Natural killer cell (primary cell): ENCODE results near the gene CAMSAP2. TPM values are rescaled to one million over a fixed set of nuclear protein-coding genes. Genes with fewer than 3 reads are reported as not detected.

Experiments
- ATAC-seq, 3 donors: fragments of 150-1000 bp in 2 of 3; fragments of 200-7000 bp in 1 of 3; cut with Tn5 transposase; 1 replicate in 1 of 3; 2 replicates in 2 of 3; pipeline ENCODE4 v1.10.0; 2021; ENCODE audit warnings: mild to moderate bottlenecking in 2 of 3, moderate library complexity in 2 of 3
- DNase-seq, 2 donors: peaks; one replicate each; pipeline versions ENCODE4 v3.0.0 to v3.0.0-alpha.2; 2013 to 2021; ENCODE audit warnings: mixed read lengths in 1 of 2
- H3K27ac ChIP-seq: one replicate; pipeline ENCODE4 v1.5.1; 2013; ENCODE audit warnings: mild to moderate bottlenecking, low read length
- H3K27me3 ChIP-seq: one replicate; pipeline ENCODE4 v1.6.1; 2013; ENCODE audit warnings: low read length; ENCODE audit not compliant: control insufficient read depth, insufficient read depth
- H3K36me3 ChIP-seq: one replicate; pipeline ENCODE4 v1.6.1; 2013; ENCODE audit warnings: low read length; ENCODE audit not compliant: control insufficient read depth, insufficient read depth
- H3K4me1 ChIP-seq: one replicate; pipeline ENCODE4 v1.6.1; 2013; ENCODE audit warnings: low read length; ENCODE audit not compliant: control insufficient read depth, insufficient read depth
- H3K4me3 ChIP-seq: one replicate; pipeline ENCODE4 v1.5.1; 2013; ENCODE audit warnings: low read length
- H3K9me3 ChIP-seq: one replicate; pipeline ENCODE4 v1.6.1; 2013; ENCODE audit warnings: low read length; ENCODE audit not compliant: control insufficient read depth, insufficient read depth
- H3K27ac Mint-ChIP-seq, 2 donors: one replicate each; pipeline ENCODE4 v1.8.0; 2022; ENCODE audit warnings: mild to moderate bottlenecking in 2 of 2, mixed read lengths in 2 of 2, moderate library complexity in 1 of 2
- H3K27me3 Mint-ChIP-seq, 2 donors: one replicate each; pipeline ENCODE4 v1.8.0; 2022; ENCODE audit warnings: low read depth in 2 of 2, mixed read lengths in 2 of 2
- H3K36me3 Mint-ChIP-seq: one replicate; pipeline ENCODE4 v1.8.0; 2022; ENCODE audit warnings: mixed read lengths
- H3K4me1 Mint-ChIP-seq, 2 donors: one replicate each; pipeline ENCODE4 v1.8.0; 2022; ENCODE audit warnings: mixed read lengths in 2 of 2
- H3K4me3 Mint-ChIP-seq: one replicate; pipeline ENCODE4 v1.8.0; 2022; ENCODE audit warnings: mild to moderate bottlenecking, moderate library complexity, mixed read lengths
- H3K9me3 Mint-ChIP-seq, 2 donors: one replicate each; pipeline ENCODE4 v1.8.0; 2022; ENCODE audit warnings: mixed read lengths in 2 of 2
- CTCF ChIP-seq: fragments of 200-600 bp; IDR thresholded peaks from one replicate; pipeline ENCODE4 v1.8.0; 2022; ENCODE audit warnings: antibody characterized with exemption
- WGBS: methylation state at CpG from one replicate; pipeline ENCODE4 v1.1.7; 2013; ENCODE audit warnings: missing lambda C conversion rate; ENCODE audit not compliant: insufficient coverage; 5-methylcytosine and 5-hydroxymethylcytosine counted together
- intact Hi-C: fragments of 100-400 bp; cut with micrococcal nuclease; formaldehyde crosslinking; loops from one replicate; pipeline ENCODE4 v1.14.2; 2022
- total RNA-seq, 4 donors: library from RNA; stranded (reverse); fragments of 120-200 nt in 1 of 4; gene quantifications; one replicate each; pipeline versions ENCODE4 v1.2.3 to v1.2.4, GENCODE V29; 2013 to 2022

Gene CAMSAP2
- total RNA-seq, 3 donors from 2014 or later (not counting 1 experiment from before 2014, with no cell fraction given), result 0.25 to 0.89 (median 0.50) TPM

GRCh38 chr1:200794506-200795065 is 55.9 kb downstream of the CAMSAP2 start:
- Mint-ChIP-seq H3K4me3 (no peak overlapping the region), H3K27ac (no peak overlapping the region), H3K9me3 (no peaks in the 10 kb centered on the region), H3K4me1 (no peaks in the 10 kb centered on the region), H3K36me3 (no peaks in the 10 kb centered on the region), H3K27me3 (peaks cover 2% of the 10 kb centered on the region in 2 donors)
- ATAC-seq (no peak), DNase-seq (no peak)
- Histone ChIP-seq H3K4me3 (no peak overlapping the region), H3K9me3 (no peaks in the 10 kb centered on the region), H3K27ac (no peak overlapping the region), H3K4me1 (no peaks in the 10 kb centered on the region), H3K36me3 (no peaks in the 10 kb centered on the region), H3K27me3 (no peaks in the 10 kb centered on the region)
- 94% methylated on average over 1 of the region's 1 CpG for WGBS
- intact Hi-C loops, result no loop called here
- TF ChIP-seq CTCF, result no peak

- Mint-ChIP-seq H3K4me1 (no peaks in the 10 kb centered on the region), H3K4me3 (no peak overlapping the region), H3K27me3 (peaks cover 0 to 5% of the 10 kb centered on the region in 2 donors), H3K27ac (no peak overlapping the region), H3K9me3 (no peaks in the 10 kb centered on the region), H3K36me3 (no peaks in the 10 kb centered on the region)
- TF ChIP-seq CTCF, result no peak
- ATAC-seq, result no peak
- no peak for DNase-seq
- no CpG with 5 or more reads among the region's 1 CpG for WGBS
- Histone ChIP-seq H3K4me1 (no peaks in the 10 kb centered on the region), H3K9me3 (no peaks in the 10 kb centered on the region), H3K27me3 (no peaks in the 10 kb centered on the region), H3K4me3 (no peak overlapping the region), H3K27ac (no peak overlapping the region), H3K36me3 (no peaks in the 10 kb centered on the region)
- intact Hi-C loops, result no loop called here
Observed at GRCh38 chr1:200795156-200795555, 56.5 kb downstream of the CAMSAP2 start.

GRCh38 chr1:200802042-200802441 is 63.3 kb downstream of the CAMSAP2 start:
- H3K4me1 ChIP-seq, result no peaks in the 10 kb centered on the region
- Mint-ChIP-seq H3K9me3 (no peaks in the 10 kb centered on the region), H3K27me3 (peaks cover 19 to 27% of the 10 kb centered on the region in 2 donors), H3K4me3 (no peak overlapping the region), H3K27ac (no peak overlapping the region), H3K36me3 (no peaks in the 10 kb centered on the region), H3K4me1 (peaks cover 0 to 6% of the 10 kb centered on the region in 2 donors)
- H3K36me3 ChIP-seq, result no peaks in the 10 kb centered on the region
- no peaks in the 10 kb centered on the region for H3K9me3 ChIP-seq
- intact Hi-C loops, result loop anchor here (5.0 kb wide), 1 partner anchor 240 kb away; no protein-coding TSS in a partner anchor
- ATAC-seq (no peak), DNase-seq (no peak)
- no peak for TF ChIP-seq CTCF
- WGBS, result 100% methylated on average over 1 of the region's 2 CpGs
- H3K27ac ChIP-seq, result no peak overlapping the region
- no peak overlapping the region for H3K4me3 ChIP-seq
- H3K27me3 ChIP-seq, result no peaks in the 10 kb centered on the region
